Astrocyte of the hippocampus (primary cell): Measurements from ENCODE around the gene SNTB2.
"Not testable (repeated sequence)": the region's sequence is repeated elsewhere in the genome, so short reads cannot be mapped to it uniquely, and the experiment has no call there.

Experiments
- DNase-seq: peaks from one replicate; pipeline ENCODE4 v3.0.0; 2011; ENCODE audit warnings: low read depth, low spot score

The SNTB2 gene

GRCh38 chr16:69286941-69287713, 100.2 kb downstream of the SNTB2 start:
- DNase-seq: peak; percentile 62

GRCh38 chr16:69291657-69292056, 104.7 kb downstream of the SNTB2 start:
- DNase-seq: not testable (repeated sequence)

- DNase-seq: no peak
Measured at GRCh38 chr16:69293401-69293800, 106.4 kb downstream of the SNTB2 start.

DNA sequence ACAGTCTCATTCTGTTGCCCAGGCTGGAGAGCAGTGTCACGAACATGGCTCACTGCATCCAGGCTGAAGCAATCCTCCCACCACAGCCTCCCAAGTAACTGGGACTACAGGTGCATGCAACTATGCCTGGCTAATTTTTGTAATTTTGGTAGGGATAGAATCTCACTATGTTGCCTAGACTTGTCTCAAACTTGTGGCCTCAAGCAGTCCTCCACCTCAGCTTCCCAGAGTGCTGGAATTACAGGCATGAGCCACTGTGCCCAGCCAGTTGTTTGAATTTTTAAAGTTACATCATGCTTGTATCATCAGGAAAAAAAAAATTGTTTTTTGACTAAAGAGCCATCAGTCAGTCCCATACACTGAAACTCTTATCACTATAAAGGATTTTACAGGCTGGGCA, 107.1 kb downstream of the SNTB2 start:
- no peak for DNase-seq

DNA sequence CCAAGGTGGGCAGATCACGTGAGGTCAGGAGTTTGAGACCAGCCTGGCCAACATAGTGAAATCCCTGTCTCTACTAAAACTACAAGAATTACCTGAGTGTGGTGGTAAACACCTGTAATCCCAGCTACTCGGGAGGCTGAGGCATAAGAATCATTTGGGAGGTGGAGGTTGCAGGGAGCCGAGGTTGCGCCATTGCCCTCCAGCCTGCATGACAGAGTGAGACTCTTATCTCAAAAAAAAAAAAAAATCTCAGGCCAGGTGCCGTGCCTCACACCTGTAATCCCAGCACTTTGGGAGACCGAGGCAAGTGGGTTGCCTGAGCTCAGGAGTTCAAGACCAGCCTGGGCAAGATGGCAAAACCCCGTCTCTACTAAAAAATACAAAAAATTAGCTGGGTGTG, 109.8 kb downstream of the SNTB2 start:
- not testable (repeated sequence) for DNase-seq

DNA sequence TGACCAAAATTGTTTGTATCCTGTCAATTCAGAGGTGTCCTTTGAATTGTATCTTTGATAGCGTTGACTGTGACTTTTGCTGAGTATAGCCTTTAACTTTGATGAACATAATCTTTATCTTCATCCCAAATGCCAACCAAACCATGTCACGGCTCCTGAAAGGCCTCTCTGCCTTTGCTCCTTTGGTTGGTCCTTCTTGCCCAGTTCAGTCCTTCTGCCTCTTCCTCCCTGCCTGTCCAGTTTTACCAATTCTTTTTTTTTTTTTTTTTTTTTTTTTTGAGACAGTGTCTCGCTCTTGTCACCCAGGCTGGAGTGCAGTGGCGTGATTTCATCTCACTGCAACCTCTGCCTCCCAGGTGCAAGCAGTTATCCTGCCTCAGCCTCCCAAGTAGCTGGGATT, 111.3 kb downstream of the SNTB2 start:
- no peak for DNase-seq

DNA sequence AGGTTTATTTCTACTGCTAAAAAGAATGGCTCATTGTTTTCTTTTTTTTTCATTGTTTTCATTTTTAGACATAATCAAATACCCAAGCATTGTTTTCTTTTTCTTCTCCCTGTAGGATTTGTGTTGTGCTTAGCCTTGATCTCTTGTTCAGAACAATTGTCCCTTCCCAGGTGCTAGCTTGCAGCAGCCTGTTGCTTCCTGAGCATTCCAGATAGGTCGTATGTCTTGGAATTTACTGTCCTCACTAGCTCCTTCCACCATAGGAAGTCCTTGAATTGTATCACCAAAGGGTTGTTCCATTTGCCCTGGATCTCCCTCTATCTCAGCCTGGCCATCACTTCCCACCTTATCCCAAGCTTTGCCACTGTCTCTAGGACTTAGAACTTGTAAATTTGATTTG, 114.2 kb downstream of the SNTB2 start:
- DNase-seq: no peak

DNA sequence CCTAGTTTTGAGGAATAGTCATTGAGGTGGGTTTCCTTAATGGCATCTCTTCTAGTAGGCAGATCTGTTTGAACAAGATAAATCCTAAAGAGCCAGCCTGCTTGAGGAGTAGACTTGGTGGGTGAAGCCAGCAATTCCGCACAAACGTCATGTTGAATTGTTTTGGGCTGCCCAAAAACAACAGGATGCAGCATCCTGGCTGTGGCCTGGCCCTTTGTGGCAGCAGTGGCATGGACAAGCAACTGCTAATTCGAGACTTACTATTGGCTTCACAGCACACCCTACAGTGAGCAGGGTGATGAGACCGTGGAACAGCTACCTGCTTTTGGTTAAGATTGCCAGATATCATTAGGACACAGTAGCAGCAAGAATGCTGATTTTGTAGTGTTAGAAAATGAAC, 114.9 kb downstream of the SNTB2 start:
- no peak for DNase-seq

GRCh38 chr16:69302301-69302700, 115.3 kb downstream of the SNTB2 start:
- DNase-seq: no peak

GRCh38 chr16:69306031-69306430, 119.1 kb downstream of the SNTB2 start:
- DNase-seq: no peak

DNA sequence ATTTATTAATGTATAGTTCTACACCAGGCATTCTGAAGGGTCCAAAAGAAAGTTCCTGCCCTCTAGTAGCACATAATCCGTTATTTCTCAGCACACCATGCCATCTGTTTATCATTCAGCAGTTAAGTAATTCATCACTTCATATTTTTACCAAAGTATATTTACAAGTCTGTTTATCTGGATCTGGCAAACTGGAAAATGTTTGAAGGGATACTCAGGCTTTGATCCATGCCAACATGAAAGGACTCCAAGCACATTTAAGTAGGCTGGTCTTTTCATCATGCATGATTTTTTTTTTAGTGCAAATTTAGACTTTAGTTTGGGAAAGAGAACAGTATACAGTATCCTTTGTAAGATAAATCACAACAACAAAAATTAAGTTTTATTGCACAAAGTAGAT, 120.1 kb downstream of the SNTB2 start:
- no peak for DNase-seq

- no peak for DNase-seq
Measured at GRCh38 chr16:69307856-69308255, 120.9 kb downstream of the SNTB2 start.

- peak; percentile 58 for DNase-seq
Measured at GRCh38 chr16:69309316-69309715, 122.4 kb downstream of the SNTB2 start.

GRCh38 chr16:69310653-69311532, 123.9 kb downstream of the SNTB2 start, which contains the start of gene VPS4A:
TSS of gene VPS4A (plus strand) at chr16:69311350. CDS start at chr16:69311512, 162 bp downstream.
- peak; percentile 99 for DNase-seq

- DNase-seq: peak; percentile 69
Measured at GRCh38 chr16:69311533-69312387, 124.8 kb downstream of the SNTB2 start.

DNA sequence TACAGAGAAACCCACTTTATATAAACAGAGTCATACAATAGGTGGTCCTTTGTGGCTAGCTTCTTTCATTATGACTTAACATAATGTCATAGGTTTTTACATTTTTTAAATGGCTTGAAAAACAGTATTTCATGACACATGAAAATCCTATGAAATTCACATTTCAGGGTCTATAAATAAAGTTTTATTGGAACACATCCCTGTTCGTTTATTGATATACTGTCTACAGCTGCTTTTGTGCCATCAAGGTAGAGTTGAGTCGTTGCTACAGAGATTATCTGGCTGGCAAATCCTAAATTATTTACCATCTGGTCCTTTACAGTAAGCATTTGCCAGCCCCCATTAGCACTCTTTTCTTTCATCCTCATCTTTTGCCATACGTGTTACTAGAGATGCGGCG, 126.5 kb downstream of the SNTB2 start:
- no peak for DNase-seq

DNA sequence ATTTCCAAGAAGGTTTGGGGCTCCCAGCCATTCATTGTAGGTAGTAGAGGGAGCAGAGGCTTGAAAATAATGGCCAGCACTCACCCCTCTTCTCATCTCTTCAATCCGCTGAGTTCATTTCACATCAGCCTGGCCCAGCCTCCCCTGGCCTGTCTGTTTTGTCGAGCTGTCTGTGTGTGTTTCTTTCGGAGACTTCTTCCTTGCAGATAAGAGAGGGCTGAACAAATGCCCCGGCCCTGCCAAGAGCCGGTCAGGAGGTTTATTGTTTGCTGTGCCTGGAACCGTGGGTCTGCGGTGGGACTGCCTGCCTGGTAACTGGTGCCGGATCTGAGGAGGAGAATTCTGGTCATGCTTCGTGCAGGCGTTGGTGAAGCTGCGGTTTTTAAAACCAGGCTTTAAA, 127.6 kb downstream of the SNTB2 start:
- no peak for DNase-seq

DNA sequence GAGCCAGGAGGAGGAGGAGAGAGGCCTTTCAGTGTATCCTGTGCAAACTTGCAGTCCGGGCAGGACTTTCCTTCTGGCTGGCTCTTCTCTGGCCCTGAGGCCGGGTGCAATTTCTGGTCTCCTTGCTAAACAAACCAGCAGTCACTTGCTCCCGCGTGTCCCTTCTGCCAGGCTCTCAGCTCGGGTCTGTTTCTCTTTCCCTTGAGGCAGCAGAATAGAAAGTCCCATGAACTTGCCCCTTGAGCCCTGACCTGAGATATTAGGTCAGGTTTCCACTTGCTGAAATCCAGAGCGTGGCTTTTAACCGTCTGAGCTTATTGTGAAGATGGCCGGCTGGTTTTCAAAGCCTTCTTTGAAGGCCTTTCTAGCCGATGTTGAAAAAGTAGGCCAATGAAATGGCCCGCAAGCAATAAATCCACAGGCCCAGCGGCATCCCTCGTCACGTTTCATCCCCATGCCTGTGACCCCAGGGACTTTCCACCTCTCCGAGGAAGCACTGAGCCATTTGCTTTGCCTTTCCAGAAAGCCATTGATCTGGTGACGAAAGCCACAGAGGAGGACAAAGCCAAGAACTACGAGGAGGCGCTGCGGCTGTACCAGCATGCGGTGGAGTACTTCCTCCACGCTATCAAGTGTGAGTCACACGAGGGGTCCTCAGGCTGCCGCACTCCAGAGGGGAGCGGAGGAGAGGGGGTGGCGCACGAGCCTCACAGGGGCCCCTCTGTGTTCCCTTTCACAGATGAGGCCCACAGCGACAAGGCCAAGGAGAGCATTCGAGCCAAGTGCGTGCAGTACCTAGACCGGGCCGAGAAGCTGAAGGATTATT, 128.7 kb downstream of the SNTB2 start:
- no peak for DNase-seq

- no peak for DNase-seq
Measured at GRCh38 chr16:69316595-69317034, 129.7 kb downstream of the SNTB2 start.

- no peak for DNase-seq
Measured at GRCh38 chr16:69318177-69318910, 131.4 kb downstream of the SNTB2 start.
